HepG2 (cell line): ENCODE data around the gene LSM2. TPM values are rescaled to one million over a fixed set of nuclear protein-coding genes. Genes with fewer than 3 reads are reported as not detected.

ENCODE experiments used
- CEBPG ChIP-seq: IDR thresholded peaks from 2 replicates; pipeline ENCODE4 v1.6.1; 2016
- ELF3 ChIP-seq: IDR thresholded peaks from 2 replicates; pipeline ENCODE4 v1.6.1; 2016; ENCODE audit warnings: missing genetic modification reagents, missing compliant biosample characterization
- IRF9 ChIP-seq: sonication (generic); formaldehyde crosslinking; IDR thresholded peaks from 2 replicates; pipeline ENCODE4 v1.8.0; 2022; ENCODE audit warnings: missing genetic modification reagents, mild to moderate bottlenecking, borderline replicate concordance
- KDM2A ChIP-seq: sonication (generic); formaldehyde crosslinking; IDR thresholded peaks from 2 replicates; pipeline ENCODE4 v1.4.0; 2020; ENCODE audit warnings: low read depth, missing genetic modification reagents, borderline replicate concordance
- LCORL ChIP-seq, 2 experiments: fragments of 450-650 bp in 1 of 2; sonication (generic) in 1 of 2; formaldehyde crosslinking in 1 of 2; IDR thresholded peaks; 2 replicates each; pipeline versions ENCODE4 v1.5.0 to v1.6.1; 2017 to 2020; ENCODE audit warnings: antibody characterized with exemption in 1 of 2, missing genetic modification reagents in 1 of 2
- MAFK ChIP-seq, 2 experiments: IDR thresholded peaks in 1 of 2; conservative IDR thresholded peaks in 1 of 2; 2 replicates each; pipeline ENCODE4 v1.6.1; 2011; ENCODE audit warnings: improper control_type of control experiment in 2 of 2, low read length in 2 of 2
- PLSCR1 ChIP-seq: sonication (generic); formaldehyde crosslinking; IDR thresholded peaks from 2 replicates; pipeline ENCODE4 v1.5.0; 2020; ENCODE audit warnings: missing genetic modification reagents, mild to moderate bottlenecking, borderline replicate concordance
- TEAD3 ChIP-seq: optimal IDR thresholded peaks from 2 replicates; pipeline ENCODE3; 2016; ENCODE audit warnings: borderline replicate concordance
- ZFP37 ChIP-seq: sonication (generic); formaldehyde crosslinking; IDR thresholded peaks from 2 replicates; pipeline ENCODE4 v1.4.0; 2020; ENCODE audit warnings: missing genetic modification reagents, borderline replicate concordance
- ZNF121 ChIP-seq: sonication (generic); formaldehyde crosslinking; IDR thresholded peaks from 2 replicates; pipeline ENCODE4 v1.5.0; 2020; ENCODE audit warnings: mild to moderate bottlenecking, missing genetic modification reagents
- ZNF30 ChIP-seq: sonication (generic); formaldehyde crosslinking; IDR thresholded peaks from 2 replicates; pipeline ENCODE4 v1.5.0; 2020; ENCODE audit warnings: mild to moderate bottlenecking, missing genetic modification reagents
- ZNF598 ChIP-seq: sonication (generic); formaldehyde crosslinking; IDR thresholded peaks from 2 replicates; pipeline ENCODE4 v1.5.1; 2020; ENCODE audit warnings: mild to moderate bottlenecking, missing genetic modification reagents, borderline replicate concordance
- polyA plus RNA-seq, 8 experiments: library from polyadenylated mRNA; depleted of rRNA in 3 of 8; stranded (reverse) in 7 of 8; unstranded in 1 of 8; fragments of >200 nt; fragmentation: Illumina TruSeq in 4 of 8; extraction: Trizol in 4 of 8; gene quantifications; 2 replicates each; pipeline versions ENCODE4 v1.2.1 to v1.2.3, GENCODE V29; 2011 to 2016; ENCODE audit warnings: low read depth in 4 of 8, missing spikeins in 1 of 8, mixed read lengths in 1 of 8; ENCODE audit not compliant: insufficient read depth in 1 of 8
- total RNA-seq, 5 experiments: library from RNA; depleted of rRNA; stranded (reverse); fragments of >200 nt; fragmentation: Illumina TruSeq; extraction: Trizol; gene quantifications; 2 replicates each; pipeline ENCODE4 v1.2.3, GENCODE V29; 2016; ENCODE audit warnings: low read depth in 1 of 5
- TF ChIP-seq, protein P1 (sequence below): sonication (generic); formaldehyde crosslinking; conservative IDR thresholded peaks from 2 replicates; pipeline ENCODE4 v1.5.0; 2020; ENCODE audit warnings: missing genetic modification reagents
- TF ChIP-seq, protein P2 (sequence below): sonication (generic); formaldehyde crosslinking; IDR thresholded peaks from 2 replicates; pipeline ENCODE4 v1.4.0; 2020; ENCODE audit warnings: low read depth, mild to moderate bottlenecking, missing genetic modification reagents
- TF ChIP-seq, protein P3 (sequence below): IDR thresholded peaks from 2 replicates; pipeline ENCODE4 v1.6.1; 2012; ENCODE audit warnings: low read depth, low read length, improper control_type of control experiment
- TF ChIP-seq, protein P4 (sequence below): sonication (generic); formaldehyde crosslinking; IDR thresholded peaks from 2 replicates; pipeline ENCODE4 v1.4.0; 2020; ENCODE audit warnings: low read depth, mild to moderate bottlenecking, missing genetic modification reagents
- TF ChIP-seq, protein P5 (sequence below): sonication (generic); formaldehyde crosslinking; conservative IDR thresholded peaks from 2 replicates; pipeline ENCODE4 v1.4.0; 2020; ENCODE audit warnings: missing genetic modification reagents
- TF ChIP-seq, protein P6 (sequence below): IDR thresholded peaks from 2 replicates; pipeline ENCODE4 v1.6.1; 2016; ENCODE audit warnings: low read depth, control low read depth

LSM2 gene
- total and polyA plus RNA-seq, 2 of the 13 experiments (the other 11 are each of a cell fraction or from before 2014, with no cell fraction given): 69.4 to 90.5 TPM

DNA sequence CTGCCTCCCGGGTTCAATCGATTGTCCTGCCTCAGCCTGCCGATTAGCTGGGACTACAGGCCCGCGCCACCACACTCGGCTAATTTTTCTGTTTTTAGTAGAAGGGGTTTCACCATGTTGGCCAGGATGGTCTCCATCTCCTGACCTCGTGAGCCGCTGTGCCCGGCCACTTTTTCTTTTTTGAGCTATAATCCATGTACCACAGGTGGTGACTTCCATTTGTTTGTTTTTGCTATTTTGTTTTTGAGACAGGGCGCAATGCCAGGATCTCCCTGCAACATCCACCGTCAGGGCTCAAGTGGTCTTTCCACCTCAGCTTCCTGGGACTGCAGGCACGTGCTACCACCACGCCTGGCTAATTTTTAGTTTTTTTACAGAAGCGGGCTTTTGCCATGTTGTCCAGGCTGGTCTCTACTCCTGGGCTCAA lies 29.3 kb upstream of the LSM2 start (continued):
- TF ChIP-seq TEAD3 (CRISPR knock-in tag) (peak; percentile 26), ZNF30 (CRISPR knock-in tag) (no peak), MAFK (conservative IDR thresholded peaks at IDR 0.05 in 1 of 2, IDR thresholded peaks at IDR 0.05 in 1 of 2; ENCODE audit: low read length in 2 of 2) (no peak), CEBPG (CRISPR knock-in tag) (0 out of 2 replicates have a peak, but pooled peaks have one; percentile 23), ZNF121 (no peak), ZNF598 (CRISPR knock-in tag) (peak; percentile 17; the same call in 1 of the 2 replicates), LCORL (IDR thresholded peaks at IDR 0.05) (no peak), LCORL (CRISPR knock-in tag; IDR thresholded peaks at IDR 0.05) (peak; percentile 7; the same call in 1 of the 2 replicates), ELF3 (CRISPR knock-in tag) (peak; percentile 40; the same call in 1 of the 2 replicates), ZFP37 (CRISPR knock-in tag) (no peak), KDM2A (peak; percentile 31; the same call in 1 of the 2 replicates), PLSCR1 (CRISPR knock-in tag) (no peak), IRF9 (CRISPR knock-in tag) (peak; percentile 73; the same call in 1 of the 2 replicates)
- TF ChIP-seq, protein P1, sequence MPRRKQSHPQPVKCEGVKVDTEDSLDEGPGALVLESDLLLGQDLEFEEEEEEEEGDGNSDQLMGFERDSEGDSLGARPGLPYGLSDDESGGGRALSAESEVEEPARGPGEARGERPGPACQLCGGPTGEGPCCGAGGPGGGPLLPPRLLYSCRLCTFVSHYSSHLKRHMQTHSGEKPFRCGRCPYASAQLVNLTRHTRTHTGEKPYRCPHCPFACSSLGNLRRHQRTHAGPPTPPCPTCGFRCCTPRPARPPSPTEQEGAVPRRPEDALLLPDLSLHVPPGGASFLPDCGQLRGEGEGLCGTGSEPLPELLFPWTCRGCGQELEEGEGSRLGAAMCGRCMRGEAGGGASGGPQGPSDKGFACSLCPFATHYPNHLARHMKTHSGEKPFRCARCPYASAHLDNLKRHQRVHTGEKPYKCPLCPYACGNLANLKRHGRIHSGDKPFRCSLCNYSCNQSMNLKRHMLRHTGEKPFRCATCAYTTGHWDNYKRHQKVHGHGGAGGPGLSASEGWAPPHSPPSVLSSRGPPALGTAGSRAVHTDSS (CRISPR knock-in tag): no peak
- TF ChIP-seq, protein P2, sequence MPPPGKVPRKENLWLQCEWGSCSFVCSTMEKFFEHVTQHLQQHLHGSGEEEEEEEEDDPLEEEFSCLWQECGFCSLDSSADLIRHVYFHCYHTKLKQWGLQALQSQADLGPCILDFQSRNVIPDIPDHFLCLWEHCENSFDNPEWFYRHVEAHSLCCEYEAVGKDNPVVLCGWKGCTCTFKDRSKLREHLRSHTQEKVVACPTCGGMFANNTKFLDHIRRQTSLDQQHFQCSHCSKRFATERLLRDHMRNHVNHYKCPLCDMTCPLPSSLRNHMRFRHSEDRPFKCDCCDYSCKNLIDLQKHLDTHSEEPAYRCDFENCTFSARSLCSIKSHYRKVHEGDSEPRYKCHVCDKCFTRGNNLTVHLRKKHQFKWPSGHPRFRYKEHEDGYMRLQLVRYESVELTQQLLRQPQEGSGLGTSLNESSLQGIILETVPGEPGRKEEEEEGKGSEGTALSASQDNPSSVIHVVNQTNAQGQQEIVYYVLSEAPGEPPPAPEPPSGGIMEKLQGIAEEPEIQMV (CRISPR knock-in tag): no peak
- TF ChIP-seq, protein P3, sequence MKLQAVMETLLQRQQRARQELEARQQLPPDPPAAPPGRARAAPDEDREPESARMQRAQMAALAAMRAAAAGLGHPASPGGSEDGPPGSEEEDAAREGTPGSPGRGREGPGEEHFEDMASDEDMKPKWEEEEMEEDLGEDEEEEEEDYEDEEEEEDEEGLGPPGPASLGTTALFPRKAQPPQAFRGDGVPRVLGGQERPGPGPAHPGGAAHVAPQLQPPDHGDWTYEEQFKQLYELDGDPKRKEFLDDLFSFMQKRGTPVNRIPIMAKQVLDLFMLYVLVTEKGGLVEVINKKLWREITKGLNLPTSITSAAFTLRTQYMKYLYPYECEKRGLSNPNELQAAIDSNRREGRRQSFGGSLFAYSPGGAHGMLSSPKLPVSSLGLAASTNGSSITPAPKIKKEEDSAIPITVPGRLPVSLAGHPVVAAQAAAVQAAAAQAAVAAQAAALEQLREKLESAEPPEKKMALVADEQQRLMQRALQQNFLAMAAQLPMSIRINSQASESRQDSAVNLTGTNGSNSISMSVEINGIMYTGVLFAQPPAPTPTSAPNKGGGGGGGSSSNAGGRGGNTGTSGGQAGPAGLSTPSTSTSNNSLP: no peak
- TF ChIP-seq, protein P4, sequence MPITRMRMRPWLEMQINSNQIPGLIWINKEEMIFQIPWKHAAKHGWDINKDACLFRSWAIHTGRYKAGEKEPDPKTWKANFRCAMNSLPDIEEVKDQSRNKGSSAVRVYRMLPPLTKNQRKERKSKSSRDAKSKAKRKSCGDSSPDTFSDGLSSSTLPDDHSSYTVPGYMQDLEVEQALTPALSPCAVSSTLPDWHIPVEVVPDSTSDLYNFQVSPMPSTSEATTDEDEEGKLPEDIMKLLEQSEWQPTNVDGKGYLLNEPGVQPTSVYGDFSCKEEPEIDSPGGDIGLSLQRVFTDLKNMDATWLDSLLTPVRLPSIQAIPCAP (CRISPR knock-in tag): no peak
- TF ChIP-seq, protein P5, sequence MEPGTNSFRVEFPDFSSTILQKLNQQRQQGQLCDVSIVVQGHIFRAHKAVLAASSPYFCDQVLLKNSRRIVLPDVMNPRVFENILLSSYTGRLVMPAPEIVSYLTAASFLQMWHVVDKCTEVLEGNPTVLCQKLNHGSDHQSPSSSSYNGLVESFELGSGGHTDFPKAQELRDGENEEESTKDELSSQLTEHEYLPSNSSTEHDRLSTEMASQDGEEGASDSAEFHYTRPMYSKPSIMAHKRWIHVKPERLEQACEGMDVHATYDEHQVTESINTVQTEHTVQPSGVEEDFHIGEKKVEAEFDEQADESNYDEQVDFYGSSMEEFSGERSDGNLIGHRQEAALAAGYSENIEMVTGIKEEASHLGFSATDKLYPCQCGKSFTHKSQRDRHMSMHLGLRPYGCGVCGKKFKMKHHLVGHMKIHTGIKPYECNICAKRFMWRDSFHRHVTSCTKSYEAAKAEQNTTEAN (CRISPR knock-in tag): no peak
- TF ChIP-seq, protein P6, sequence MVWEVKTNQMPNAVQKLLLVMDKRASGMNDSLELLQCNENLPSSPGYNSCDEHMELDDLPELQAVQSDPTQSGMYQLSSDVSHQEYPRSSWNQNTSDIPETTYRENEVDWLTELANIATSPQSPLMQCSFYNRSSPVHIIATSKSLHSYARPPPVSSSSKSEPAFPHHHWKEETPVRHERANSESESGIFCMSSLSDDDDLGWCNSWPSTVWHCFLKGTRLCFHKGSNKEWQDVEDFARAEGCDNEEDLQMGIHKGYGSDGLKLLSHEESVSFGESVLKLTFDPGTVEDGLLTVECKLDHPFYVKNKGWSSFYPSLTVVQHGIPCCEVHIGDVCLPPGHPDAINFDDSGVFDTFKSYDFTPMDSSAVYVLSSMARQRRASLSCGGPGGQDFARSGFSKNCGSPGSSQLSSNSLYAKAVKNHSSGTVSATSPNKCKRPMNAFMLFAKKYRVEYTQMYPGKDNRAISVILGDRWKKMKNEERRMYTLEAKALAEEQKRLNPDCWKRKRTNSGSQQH (CRISPR knock-in tag): peak; percentile 37; the same call in 1 of the 2 replicates
